ENCODE measurements around the gene CABCOCO1.
A peak's percentile ranks its signal among the peaks of the same experiment; 100 is the strongest.

The CABCOCO1 gene

DNA sequence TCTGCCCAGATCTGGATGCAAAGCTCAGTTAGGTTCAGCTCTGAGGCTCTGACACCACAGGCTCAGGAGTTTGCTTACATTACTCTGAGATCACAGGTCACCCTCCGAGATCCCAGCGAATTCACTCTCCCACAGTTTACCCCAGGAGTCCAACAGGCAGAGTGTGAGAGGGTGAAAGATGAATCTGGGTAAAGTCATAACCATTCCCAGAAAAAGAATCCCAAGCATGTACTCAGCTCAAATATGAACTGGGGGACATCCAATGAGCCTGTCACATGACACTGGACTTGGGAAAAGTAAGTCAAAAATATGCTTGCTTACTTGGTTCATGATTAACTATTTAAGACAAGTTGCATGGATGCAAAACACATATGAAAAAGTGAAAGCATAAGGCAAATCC is 128.5 kb downstream of the CABCOCO1 start:
- no peak for DNase-seq

- no peak for DNase-seq
These were observed 129.5 kb downstream of the CABCOCO1 start for GRCh38 chr10:61792097-61792716.

DNA sequence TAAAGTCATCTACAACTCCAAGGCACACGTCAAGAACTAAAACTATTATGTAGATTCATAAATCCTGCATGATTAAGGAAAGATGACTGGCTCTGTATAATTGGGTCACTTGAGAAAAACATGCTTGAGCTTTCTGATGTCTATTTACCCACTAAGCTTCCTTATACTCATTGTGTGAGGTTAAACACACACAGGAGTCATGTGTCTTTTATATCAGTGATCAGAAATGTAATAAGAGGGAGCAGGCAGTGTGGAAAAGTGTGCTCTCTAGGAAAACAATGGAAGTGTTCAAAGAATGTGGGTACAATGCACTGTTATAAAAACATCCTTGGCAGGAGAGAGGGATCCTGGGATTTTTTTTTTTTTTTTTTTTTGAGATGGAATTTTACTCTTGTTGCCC is 130.2 kb downstream of the CABCOCO1 start:
- no peak for DNase-seq

DNA sequence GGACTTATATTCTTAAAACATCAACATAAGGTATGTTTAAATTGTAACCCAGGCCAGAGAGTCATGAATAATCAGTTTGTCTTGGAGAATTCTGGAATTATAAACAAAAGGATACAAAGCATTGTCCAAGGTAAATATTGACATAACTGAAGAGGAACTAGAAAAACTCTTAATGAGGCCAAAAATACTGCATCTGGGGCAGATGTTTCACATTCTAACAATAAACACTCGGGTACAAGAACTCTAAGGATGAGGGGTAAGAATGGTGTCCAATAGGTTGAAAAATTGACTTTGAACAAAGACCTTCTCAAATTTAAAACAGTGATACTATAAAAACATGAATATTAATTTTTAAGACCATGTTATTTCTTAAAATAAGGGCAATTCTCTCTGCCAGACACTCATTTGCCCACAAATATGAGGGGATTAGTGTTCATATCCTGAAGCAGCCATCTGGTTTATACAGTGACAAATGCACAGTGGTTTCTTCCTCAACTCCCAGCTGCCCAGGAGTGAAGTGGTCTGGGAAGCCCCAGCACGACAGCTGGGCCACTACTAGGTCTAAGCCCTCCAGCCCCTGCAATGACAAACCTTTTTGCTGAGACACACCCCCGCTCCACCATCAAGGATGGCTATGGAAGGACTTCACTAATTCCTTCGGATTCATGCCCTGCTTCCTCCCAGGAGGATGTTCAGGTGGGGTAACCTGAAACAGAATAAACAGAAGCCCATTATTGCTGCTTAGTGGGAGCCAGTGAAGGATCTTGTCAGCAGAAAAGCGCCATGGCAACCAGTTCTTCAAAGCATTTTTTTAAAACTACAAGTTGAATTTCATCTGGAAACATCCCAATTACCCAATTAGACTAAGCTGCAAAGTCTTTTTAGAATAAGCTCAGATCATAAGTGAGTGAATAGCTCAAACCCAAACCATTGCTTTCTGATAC is 131.3 kb downstream of the CABCOCO1 start:
- no peak for DNase-seq

DNA sequence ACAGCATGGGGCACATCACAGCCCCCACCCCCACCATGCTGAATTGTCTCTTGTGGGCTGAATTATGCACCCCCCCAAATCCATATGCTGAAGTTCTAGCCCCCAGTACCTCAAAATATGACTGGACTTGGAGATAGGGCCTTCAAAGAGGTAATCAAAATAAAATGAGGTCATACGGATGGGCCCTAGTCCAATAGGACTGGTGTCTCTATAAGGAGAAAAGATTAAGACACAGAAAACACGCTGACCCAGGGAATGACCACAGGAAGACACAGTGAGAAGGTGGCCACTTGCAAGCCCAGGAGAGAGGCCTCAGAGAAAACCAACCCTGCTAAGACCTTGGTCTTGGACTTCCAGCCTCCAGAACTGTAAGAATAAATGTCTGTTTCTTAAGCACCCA is 132.4 kb downstream of the CABCOCO1 start:
- DNase-seq, result no peak

GRCh38 chr10:61795551-61795950 is 132.8 kb downstream of the CABCOCO1 start:
- DNase-seq, result no peak

- no peak for DNase-seq
These were observed 134.1 kb downstream of the CABCOCO1 start for GRCh38 chr10:61796785-61797184.

DNA sequence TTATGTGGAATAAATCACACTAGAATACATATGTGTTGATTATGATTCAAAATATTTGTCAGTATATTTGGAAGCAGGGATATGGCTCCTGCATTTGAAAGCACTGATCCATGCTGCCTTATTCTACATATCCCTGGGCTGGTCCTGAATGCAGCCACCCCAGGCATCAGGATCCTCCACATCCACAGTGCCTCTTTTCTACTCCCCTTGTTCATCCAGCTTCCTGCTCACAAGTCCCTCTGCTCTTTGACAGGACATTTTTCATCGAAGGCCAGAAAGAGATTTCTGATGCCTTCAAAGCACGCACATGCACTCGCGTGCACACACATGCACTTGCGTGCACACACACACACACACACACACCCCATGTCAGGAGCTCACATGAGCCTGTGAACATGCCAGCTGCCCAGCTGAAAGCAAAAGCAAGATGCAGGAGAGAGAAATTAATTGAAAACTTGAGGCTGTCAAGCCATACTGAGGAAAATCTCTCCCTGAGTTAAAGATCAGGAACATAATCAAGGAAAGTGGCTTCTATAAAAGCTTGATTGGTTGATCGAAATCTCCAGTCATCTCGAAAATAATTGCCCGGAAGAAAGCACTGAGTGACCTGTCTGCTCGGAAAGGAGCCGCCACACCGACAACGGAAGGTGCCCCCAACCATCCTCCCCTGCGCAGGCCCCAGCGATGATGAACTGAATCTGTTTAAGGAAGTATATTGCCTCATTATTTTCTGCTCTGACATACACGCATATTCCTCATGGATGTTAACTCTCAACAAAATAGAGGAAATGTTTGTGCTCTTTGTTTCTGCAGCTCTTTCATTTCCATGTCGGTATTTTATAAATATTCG is 134.8 kb downstream of the CABCOCO1 start:
- no peak for DNase-seq

DNA sequence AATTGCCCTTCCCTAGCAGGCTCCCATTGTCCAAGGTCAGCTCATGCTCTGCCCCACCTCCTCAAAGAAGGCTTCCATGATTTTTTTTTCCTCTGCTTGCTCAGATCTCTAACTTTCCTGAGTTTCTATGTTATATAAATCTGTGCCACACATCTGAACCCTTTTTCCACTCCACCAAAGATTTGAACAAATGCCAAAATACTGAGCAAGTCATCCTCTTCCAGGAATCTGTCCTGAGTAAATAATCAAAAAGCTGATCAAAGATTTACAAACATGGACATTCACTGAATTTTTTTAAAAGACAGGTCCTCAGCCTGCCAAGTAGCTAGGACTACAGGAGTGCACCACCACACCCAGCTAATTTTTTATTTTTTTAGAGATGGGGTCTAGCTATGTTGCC is 136.0 kb downstream of the CABCOCO1 start:
- DNase-seq, result no peak

GRCh38 chr10:61801484-61801883 is 138.8 kb downstream of the CABCOCO1 start:
- DNase-seq, result no peak

- DNase-seq, result no peak
These were observed 140.5 kb downstream of the CABCOCO1 start for GRCh38 chr10:61803269-61803668.

GRCh38 chr10:61804414-61804813 is 141.7 kb downstream of the CABCOCO1 start:
- DNase-seq, result no peak

DNA sequence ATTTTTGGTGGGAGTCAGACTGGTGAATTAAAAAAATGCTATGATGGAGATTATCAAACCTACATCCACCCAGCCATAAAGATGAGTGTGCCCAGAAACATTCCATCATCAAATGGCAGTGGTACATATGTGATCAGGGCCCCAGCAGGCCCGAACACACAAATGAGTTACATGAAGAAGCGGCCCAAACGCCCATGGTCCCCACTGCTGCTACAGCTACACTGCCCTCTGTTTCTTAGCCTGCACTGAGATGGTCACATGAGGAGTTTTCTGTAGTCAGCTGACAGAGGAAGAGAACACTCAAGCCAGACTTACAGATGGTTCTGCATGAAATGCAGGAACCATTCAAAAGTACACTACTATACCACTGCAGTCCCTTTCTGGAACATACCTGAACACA is 142.4 kb downstream of the CABCOCO1 start:
- DNase-seq, result no peak

GRCh38 chr10:61810263-61810662 is 147.5 kb downstream of the CABCOCO1 start:
- DNase-seq, result no peak

GRCh38 chr10:61812052-61812721 is 149.5 kb downstream of the CABCOCO1 start:
- DNase-seq, result peak; percentile 54

DNA sequence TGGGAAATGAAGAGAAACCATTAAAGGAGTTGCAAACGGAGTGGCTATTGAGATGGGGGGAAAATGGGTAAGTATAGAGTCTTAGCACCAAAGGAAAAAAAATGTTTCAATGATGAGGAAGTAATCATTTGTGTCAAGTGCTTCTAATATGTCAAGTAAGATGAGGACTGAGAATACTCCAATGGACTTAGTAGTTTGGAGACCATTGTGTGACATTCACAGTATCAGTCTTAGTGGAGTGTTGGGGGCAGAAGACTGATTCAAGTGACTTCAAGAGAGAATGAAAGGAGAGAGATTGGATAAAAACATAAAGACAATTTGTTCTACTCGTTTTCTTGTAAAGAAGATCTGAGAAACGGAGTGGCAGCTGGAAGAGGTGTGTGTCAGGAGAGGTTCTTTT is 150.2 kb downstream of the CABCOCO1 start:
- no peak for DNase-seq

- DNase-seq, result no peak
These were observed 151.4 kb downstream of the CABCOCO1 start for GRCh38 chr10:61814160-61814559.

GRCh38 chr10:61815496-61815895 is 152.8 kb downstream of the CABCOCO1 start:
- DNase-seq, result no peak

All from activated CD4-positive, alpha-beta T cell treated with anti-CD3 and anti-CD28 coated beads, Interleukin-2, amount 50 U/mL, for 16 hours (primary cell).